Small intestine (tissue), 7 donors: ENCODE results near the gene PLXNB2. TPM values are rescaled to one million over a fixed set of nuclear protein-coding genes. Genes with fewer than 3 reads are reported as not detected.
A peak's percentile ranks its signal among the peaks of the same experiment; 100 is the strongest.

ENCODE experiments used
- DNase-seq, 2 donors: peaks; one replicate each; pipeline versions ENCODE4 v3.0.0 to v3.0.0-alpha.2; 2013
- FAIRE-seq: peaks from 2 replicates; lab custom pipeline; 2012; peaks lifted over from hg19 to GRCh38; lab: Jason Lieb, UNC
- H3K27ac ChIP-seq, 3 donors: one replicate each; pipeline ENCODE4 v1.5.1; 2013; ENCODE audit warnings: low read length in 2 of 3, mild to moderate bottlenecking in 2 of 3, control low read depth in 1 of 3, inconsistent platforms in 1 of 3, low read depth in 1 of 3, moderate library complexity in 1 of 3
- H3K27me3 ChIP-seq, 3 donors: one replicate each; pipeline ENCODE4 v1.6.1; 2013; ENCODE audit warnings: low read length in 3 of 3, inconsistent platforms in 1 of 3; ENCODE audit not compliant: control insufficient read depth in 3 of 3, insufficient read depth in 3 of 3
- H3K36me3 ChIP-seq, 3 donors: one replicate each; pipeline ENCODE4 v1.6.1; 2013; ENCODE audit warnings: low read length in 3 of 3, inconsistent platforms in 1 of 3, low read depth in 1 of 3, mild to moderate bottlenecking in 1 of 3, moderate library complexity in 1 of 3; ENCODE audit not compliant: control insufficient read depth in 3 of 3, insufficient read depth in 2 of 3
- H3K4me1 ChIP-seq, 3 donors: one replicate each; pipeline ENCODE4 v1.6.1; 2013; ENCODE audit warnings: low read length in 2 of 3, inconsistent platforms in 1 of 3, low read depth in 1 of 3, mild to moderate bottlenecking in 1 of 3, moderate library complexity in 1 of 3; ENCODE audit not compliant: control insufficient read depth in 3 of 3, insufficient read depth in 2 of 3
- H3K4me3 ChIP-seq, 3 donors: one replicate each; pipeline ENCODE4 v1.5.1; 2013; ENCODE audit warnings: low read length in 3 of 3, control low read depth in 1 of 3, inconsistent platforms in 1 of 3, low read depth in 1 of 3, mild to moderate bottlenecking in 1 of 3, moderate library complexity in 1 of 3
- H3K9me3 ChIP-seq, 2 donors: one replicate each; pipeline ENCODE4 v1.6.1; 2013; ENCODE audit warnings: low read depth in 1 of 2, low read length in 1 of 2; ENCODE audit not compliant: control insufficient read depth in 2 of 2, insufficient read depth in 1 of 2
- WGBS, 3 donors: extraction: QIAGEN DNeasy Blood & Tissue Kit; methylation state at CpG; one replicate each; pipeline ENCODE4 v1.1.7; 2013; 5-methylcytosine and 5-hydroxymethylcytosine counted together
- polyA plus RNA-seq, 4 donors: library from polyadenylated mRNA; stranded (reverse) in 3 of 4; unstranded in 1 of 4; fragments of 200-250 nt in 3 of 4; fragments of 120-200 nt in 1 of 4; gene quantifications; one replicate each; pipeline versions ENCODE4 v1.2.1 to v1.2.3, GENCODE V29; 2013
- donor health status: healthy with polysubstance abuse.
- donor health status: control.
- donor health status: control.
- donor health status: Bipolar disorder and iron deficiency.
- donor health status: healthy.

PLXNB2 gene
- polyA plus RNA-seq, 4 donors: 70.3 to 179 (median 95.2) TPM

DNA sequence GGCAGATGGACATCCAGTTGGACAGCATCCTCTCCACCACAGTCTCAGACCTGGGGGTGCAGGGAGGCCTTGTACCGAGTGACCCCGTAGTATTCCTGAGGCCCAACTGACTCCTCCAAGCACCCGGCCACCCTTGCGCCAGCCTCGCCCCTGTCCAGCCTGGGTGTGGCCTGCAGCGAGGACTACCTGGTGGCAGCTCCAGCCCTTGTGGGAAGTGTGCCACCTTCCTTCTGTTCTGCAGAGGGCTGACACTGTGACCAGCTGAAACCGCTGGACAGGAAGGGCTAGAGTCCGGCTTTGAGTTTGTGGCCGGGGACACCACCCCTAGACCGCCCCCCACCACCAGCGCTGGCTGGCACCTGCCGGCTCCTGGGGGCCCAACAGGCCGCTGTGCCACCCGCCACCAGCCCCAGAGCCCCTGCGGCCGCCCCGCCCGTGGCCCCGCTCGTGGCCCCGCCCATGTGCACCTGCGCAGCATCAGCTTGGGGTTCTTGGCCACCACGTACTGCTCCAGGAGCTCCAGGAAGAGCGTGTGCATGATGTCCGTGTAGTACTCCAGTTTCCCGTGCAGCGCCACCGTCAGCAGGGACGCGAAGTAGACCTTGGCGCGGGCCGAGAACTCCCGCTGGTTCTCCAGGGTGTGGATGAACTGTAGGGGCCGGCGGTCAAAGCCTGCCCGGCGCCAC is 27.3 kb downstream of the PLXNB2 start:
- WGBS, 3 donors: 87 to 92% (median 92%) methylated on average over 32 to 38 of the region's 38 CpGs
- Histone ChIP-seq H3K9me3 (no peaks in the 10 kb centered on the region), H3K4me3 (no peak overlapping the region), H3K4me1 (peaks cover 0 to 12% (median 0%) of the 10 kb centered on the region in 3 donors), H3K27me3 (no peaks in the 10 kb centered on the region), H3K27ac (no peak overlapping the region), H3K36me3 (peaks cover 22 to 97% (median 37%) of the 10 kb centered on the region in 3 donors)
- DNase-seq (no peak), FAIRE-seq (no peak)

DNA sequence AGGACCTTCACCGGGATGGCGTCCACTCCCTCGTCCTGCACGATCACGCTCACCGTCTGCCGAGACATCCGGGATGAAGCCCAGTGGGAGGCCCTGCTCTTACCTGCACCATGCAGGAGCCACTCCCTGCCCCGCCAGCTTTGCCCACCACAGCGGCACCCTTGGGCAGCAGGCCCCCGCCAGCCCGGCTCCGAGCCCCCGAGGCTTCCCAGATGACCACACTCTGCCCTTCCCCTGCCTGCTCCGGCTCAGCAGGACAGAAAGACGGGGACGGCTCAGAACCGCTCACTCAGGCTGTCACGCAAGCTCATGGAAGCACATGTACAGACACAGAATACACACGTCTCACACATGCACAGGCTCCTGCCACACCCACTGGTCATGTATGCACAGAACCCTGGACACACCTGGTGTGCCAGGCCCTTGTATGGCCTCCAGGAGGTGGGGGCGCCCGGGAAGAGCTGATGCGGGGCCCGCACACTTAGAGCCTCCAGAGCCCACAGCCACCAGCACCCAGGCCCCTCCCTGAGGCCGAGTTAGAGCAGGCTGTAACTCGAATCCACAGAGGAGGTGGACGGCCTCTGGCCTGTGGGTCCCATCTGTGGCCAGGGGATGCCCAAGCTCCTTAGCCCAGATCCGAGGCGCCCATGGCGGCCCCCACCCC is 28.4 kb downstream of the PLXNB2 start:
- DNase-seq (no peak), FAIRE-seq (no peak)
- Histone ChIP-seq H3K4me1 (peaks cover 0 to 12% (median 0%) of the 10 kb centered on the region in 3 donors), H3K27ac (no peak overlapping the region), H3K36me3 (peaks cover 22 to 96% (median 35%) of the 10 kb centered on the region in 3 donors), H3K9me3 (no peaks in the 10 kb centered on the region), H3K4me3 (no peak overlapping the region), H3K27me3 (no peaks in the 10 kb centered on the region)
- WGBS, 3 donors: 89 to 93% (median 91%) methylated on average over 30 of the region's 30 CpGs

DNA sequence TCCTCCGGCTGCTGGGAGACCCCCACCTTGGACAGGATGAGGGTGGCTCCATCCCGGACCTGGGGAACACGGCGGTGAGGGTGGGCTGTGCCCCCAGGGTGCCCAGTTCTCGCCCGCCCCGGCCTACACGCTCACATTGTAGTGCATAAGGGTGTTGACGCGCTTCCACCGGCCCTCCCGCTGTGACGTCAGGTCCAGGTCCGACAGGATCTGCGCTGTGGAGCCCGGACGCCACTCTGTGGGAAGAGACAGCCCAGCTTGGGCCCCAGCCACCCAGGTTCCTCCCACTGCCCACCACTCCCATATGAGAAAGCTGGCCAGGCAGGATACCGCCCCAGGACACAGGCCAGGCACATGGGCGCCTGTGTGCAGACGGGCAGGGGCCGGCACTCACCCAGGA is 29.0 kb downstream of the PLXNB2 start:
- no peak for FAIRE-seq
- DNase-seq: no peak
- Histone ChIP-seq H3K36me3 (peaks cover 22 to 93% (median 35%) of the 10 kb centered on the region in 3 donors), H3K27me3 (no peaks in the 10 kb centered on the region), H3K4me3 (no peak overlapping the region), H3K27ac (no peak overlapping the region), H3K4me1 (peaks cover 0 to 12% (median 0%) of the 10 kb centered on the region in 3 donors), H3K9me3 (no peaks in the 10 kb centered on the region)
- WGBS, 3 donors: 91 to 94% (median 93%) methylated on average over 16 to 21 of the region's 21 CpGs

DNA sequence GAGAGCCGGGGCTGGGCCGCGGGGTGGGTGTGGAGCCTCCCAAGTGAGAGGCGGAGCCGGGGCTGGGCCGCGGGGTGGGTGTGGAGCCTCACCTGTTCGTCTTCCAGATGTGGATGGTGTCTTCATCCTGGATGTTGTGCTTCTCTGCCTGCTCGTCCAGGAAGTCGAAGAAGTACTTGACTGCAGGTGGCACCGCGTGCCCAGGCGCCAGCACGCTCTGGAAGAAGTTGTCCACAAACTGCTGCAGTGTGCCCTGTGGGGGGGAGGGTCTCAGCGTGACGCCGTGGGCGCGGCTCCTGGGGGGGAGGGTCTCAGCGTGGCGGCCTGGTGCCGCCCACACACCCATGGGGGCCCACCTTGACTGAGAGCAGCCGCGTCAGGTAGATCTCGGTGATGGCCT is 29.7 kb downstream of the PLXNB2 start:
- 70 to 84% (median 71%) methylated on average over 24 to 25 of the region's 25 CpGs for WGBS, 3 donors
- Histone ChIP-seq H3K36me3 (peaks cover 18 to 88% (median 33%) of the 10 kb centered on the region in 3 donors), H3K4me1 (peaks cover 0 to 8% (median 0%) of the 10 kb centered on the region in 3 donors), H3K4me3 (no peak overlapping the region), H3K9me3 (no peaks in the 10 kb centered on the region), H3K27ac (no peak overlapping the region), H3K27me3 (no peaks in the 10 kb centered on the region)
- DNase-seq: no peak
- no peak for FAIRE-seq

DNA sequence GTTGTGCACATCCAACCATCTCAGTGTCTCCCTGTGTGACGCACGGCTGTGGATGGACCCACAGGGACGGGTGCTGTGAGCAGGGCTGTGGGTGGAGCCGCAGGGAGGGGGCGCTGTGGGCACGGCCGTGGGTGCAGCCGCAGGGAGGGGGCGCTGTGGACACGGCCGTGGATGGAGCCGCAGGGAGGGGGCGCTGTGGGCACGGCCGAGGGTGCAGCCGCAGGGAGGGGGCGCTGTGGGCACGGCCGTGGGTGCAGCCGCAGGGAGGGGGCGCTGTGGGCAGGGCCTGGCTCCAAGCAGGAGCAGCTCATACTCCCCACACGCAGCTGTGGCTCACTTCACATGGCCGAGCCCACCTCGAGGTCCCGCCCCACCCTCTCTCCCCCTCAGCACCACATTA is 31.3 kb downstream of the PLXNB2 start:
- DNase-seq (peak; percentile 43 to 61), FAIRE-seq (no peak)

DNA sequence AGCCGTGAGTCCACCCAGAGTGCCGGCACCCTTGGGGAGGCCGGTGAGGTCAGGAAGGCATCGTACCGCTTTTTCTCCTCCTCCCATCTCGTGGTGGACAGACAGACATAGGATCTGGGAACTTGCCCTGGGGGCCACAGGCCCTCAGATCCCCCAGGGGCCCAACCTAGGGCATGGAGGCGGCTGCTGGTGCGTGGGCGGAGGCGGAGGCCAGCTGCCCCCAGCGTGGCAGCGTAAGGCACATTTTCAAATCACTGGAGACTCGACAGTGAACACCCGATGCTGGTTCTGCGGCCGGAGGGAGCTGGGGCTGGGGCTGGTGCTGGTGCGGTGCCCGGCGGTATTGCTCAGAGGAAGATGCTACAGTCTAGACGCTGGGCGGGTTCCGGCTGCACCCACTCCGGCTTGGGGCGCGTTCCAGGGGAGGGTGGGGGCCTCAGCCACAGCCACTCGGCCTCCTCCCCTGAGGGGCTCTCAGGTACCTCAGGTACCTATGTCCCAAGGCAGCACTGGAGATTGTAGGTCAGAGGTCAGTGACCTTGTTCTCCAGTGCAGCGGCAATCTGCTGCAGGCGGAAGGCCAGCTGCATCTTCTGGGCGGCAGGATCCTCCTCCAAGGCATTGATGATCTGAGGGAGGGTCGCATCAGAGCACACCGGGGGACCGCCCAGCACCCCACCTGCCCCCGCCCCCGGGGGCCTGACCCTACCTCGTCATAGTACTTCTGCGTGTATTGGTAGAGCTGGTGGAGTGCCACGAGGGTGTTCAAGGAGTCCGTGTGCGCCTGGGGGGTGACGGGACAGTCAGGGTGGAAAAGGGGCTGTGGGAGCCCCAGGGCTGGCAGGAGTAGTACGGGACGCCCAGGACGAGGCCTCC is 32.0 kb downstream of the PLXNB2 start:
- no peaks in the 10 kb centered on the region for H3K9me3 ChIP-seq
- peaks cover 0 to 12% (median 0%) of the 10 kb centered on the region in 3 donors for H3K27me3 ChIP-seq
- FAIRE-seq (no peak), DNase-seq (no peak)
- 89 to 91% (median 90%) methylated on average over 43 of the region's 43 CpGs for WGBS, 3 donors
- peaks cover 14 to 67% (median 28%) of the 10 kb centered on the region in 3 donors for H3K36me3 ChIP-seq
- H3K27ac ChIP-seq: no peak overlapping the region
- H3K4me1 ChIP-seq: peaks cover 2 to 11% (median 4%) of the 10 kb centered on the region in 3 donors
- H3K4me3 ChIP-seq: no peak overlapping the region

More for the DNA sequence above, 31.3 kb downstream of the PLXNB2 start:
- Histone ChIP-seq H3K27ac (peak overlapping the region in 2 of 3 donors; percentile 36 to 57), H3K36me3 (peaks cover 17 to 75% (median 31%) of the 10 kb centered on the region in 3 donors), H3K4me1 (peaks cover 2 to 4% (median 4%) of the 10 kb centered on the region in 3 donors), H3K9me3 (no peaks in the 10 kb centered on the region), H3K4me3 (no peak overlapping the region), H3K27me3 (peaks cover 0 to 4% (median 0%) of the 10 kb centered on the region in 3 donors)
- WGBS, 3 donors: 57 to 73% (median 62%) methylated on average over 25 of the region's 25 CpGs

DNA sequence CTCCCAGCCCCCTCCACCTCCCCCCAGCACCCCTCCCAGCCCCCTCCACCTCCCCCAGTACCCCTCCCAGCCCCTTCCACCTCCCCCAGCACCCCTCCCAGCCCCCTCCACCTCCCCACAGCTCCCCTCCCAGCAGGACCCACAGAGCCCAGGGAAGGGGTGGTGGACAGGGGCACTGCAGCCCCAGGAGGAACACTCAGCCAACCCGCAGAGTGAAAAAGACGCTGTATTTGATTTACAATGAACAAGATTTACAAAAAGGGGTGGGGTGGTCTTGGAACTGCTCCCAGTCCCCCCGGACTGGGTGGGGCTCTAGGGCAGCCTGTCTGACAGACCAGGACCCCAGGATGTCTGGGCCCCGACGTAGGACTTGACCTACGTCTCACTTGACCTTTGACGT is 32.7 kb downstream of the PLXNB2 start:
- 63 to 70% (median 66%) methylated on average over 7 of the region's 7 CpGs for WGBS, 3 donors
- H3K27ac ChIP-seq: no peak overlapping the region
- H3K9me3 ChIP-seq: no peaks in the 10 kb centered on the region

DNA sequence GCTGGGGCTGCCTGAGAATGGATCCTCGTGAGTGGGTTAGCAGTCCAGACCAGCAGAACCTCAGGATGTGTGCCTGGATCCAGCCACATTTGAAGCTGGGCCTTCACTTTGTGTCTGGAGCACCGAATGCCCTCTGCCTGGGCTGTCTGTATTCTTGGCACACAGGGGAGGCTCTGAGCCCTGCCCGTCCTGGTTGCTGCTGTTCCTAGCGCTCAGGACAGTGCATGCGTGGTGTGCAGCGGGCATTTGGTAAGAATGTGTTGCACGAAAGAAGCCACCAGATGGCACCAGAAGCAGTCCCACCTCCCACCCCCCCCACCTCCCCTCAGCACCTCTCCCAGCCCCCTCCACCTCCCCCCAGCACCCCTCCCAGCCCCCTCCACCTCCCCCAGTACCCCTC is 33.1 kb downstream of the PLXNB2 start:
- Histone ChIP-seq H3K4me1 (peaks cover 2 to 17% (median 8%) of the 10 kb centered on the region in 3 donors), H3K27me3 (peaks cover 0 to 18% (median 0%) of the 10 kb centered on the region in 3 donors), H3K4me3 (no peak overlapping the region), H3K27ac (no peak overlapping the region), H3K36me3 (peaks cover 12 to 57% (median 22%) of the 10 kb centered on the region in 3 donors), H3K9me3 (no peaks in the 10 kb centered on the region)
- DNase-seq: peak; percentile 53 to 66
- WGBS, 3 donors: 17 to 26% (median 20%) methylated on average over 6 to 7 of the region's 7 CpGs
- no peak for FAIRE-seq

More for the DNA sequence above, 32.7 kb downstream of the PLXNB2 start:
- FAIRE-seq: no peak
- H3K27me3 ChIP-seq: peaks cover 0 to 14% (median 0%) of the 10 kb centered on the region in 3 donors
- peaks cover 2 to 13% (median 5%) of the 10 kb centered on the region in 3 donors for H3K4me1 ChIP-seq
- H3K4me3 ChIP-seq: no peak overlapping the region
- DNase-seq: no peak
- peaks cover 12 to 61% (median 22%) of the 10 kb centered on the region in 3 donors for H3K36me3 ChIP-seq
